CD4-positive, alpha-beta T cell treated with Interleukin-2 at 100 ng/mL for 4 hours (primary cell): ENCODE measurements around the gene LMBRD1.
"Not testable (repeated sequence)": the region's sequence is repeated elsewhere in the genome, so short reads cannot be mapped to it uniquely, and the experiment has no call there.

Experiments used
- DNase-seq: peaks from one replicate; pipeline ENCODE4 v3.0.0-alpha.2; 2020; ENCODE audit warnings: low spot score

Gene LMBRD1

DNA sequence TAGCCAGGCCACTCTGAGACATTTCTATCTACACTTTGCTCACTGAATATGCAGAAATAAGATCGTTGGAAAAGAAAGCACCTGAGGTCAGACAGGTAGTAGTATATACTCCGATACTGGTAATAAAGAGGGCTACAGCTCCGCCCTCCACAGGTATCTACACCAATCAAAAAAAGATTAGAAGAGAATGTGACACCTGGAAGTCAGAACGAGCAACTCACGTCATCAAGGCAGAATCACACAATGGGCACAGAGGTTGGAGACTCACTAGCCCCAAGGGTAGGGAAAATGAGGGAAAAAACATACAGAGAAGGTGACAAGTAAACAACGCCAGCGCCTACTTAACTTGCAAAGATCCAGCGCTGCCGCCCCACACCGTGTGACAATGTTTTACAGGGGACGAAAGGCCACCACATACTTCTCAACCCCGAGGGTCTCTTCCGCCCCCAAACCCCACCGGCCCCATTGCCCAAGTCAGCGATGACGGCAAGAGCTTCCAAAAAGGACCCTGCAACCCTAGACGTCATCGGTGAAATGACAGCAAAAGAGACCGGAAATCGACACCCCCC, 653 bp downstream of the LMBRD1 start:
- DNase-seq = peak; percentile 76

DNA sequence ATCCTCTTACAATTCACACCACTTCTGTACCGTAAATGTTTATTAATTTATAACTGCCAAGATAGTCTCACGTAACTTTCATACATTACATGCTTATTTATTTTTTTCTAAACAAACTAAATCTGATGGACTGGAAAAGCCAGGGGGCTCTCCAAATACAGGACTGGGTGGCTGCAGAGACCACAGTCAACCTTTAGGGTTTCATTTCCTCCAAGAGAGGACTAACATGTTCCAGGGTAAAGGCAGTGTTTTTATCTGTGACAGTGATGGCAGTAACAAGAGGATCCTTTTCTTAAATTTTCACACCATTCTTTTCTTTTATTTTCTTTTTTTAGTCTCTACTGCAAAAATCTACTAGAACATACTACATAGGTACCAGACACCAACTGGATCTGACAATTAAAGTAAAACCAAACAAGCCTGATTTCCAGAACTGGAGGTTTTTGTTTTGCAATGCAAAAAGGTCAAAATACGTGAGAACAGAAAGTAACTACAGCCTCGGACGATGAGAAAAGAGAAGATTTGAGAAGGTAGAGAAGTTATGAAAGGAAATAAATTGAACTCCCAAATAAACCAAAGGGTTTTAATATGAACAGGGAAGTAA, 1.2 kb downstream of the LMBRD1 start:
- DNase-seq = no peak

DNA sequence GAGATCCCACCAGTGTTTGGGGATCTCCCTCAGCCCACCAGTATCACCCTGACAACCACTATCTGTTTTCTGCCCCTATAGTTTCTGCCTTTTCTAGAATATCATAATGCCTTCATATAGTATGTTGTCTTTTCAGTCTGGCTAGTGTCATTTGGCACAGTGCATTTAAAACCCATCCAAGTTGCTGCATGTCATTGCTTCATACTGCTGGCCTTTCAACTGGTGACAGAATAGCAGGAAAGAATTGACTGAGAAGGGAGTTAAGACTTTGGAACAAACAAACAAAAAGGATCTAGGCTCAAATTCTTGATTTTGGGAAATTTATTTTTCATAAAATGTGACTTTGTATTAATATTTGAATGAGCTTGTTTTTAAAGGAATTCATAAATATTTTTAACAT, 4.5 kb downstream of the LMBRD1 start:
- DNase-seq = no peak

DNA sequence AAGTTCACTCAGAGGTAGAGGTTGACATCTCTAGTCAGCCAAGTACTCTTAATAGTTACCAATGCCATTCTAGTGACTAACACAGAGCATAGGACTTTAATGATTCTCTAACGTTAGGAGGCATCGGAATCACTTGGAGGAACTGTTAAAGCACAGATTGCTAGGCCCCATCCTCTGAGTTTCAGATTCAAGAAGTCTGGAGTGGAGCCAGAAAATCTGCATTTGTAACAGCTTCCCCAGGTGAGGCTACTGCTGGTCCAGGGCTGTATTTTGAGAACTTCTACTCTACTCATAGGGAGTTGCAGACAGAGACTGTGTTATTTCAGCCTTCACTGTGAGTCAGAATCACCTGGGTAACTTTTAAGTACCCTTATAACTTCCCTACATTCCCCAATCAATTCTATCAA, 5.7 kb downstream of the LMBRD1 start:
- DNase-seq = no peak

DNA sequence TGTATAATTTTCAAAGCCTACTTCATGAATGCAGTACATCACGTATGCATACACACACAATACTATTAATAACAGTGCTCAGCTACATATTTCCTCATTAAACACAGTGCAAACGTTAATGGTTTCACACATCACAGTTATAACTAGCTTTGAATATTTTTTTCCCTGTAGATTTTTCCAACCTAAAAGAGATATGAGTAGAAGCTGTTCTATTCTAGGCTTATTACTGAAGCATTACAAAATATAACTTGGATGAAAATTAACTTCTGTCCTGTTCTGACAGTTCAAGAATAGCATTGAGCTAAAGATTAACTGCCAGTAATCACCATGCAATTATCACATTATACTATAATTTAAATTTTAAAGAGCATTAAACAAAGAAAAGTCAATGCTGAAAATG, 6.2 kb downstream of the LMBRD1 start:
- no peak for DNase-seq

DNA sequence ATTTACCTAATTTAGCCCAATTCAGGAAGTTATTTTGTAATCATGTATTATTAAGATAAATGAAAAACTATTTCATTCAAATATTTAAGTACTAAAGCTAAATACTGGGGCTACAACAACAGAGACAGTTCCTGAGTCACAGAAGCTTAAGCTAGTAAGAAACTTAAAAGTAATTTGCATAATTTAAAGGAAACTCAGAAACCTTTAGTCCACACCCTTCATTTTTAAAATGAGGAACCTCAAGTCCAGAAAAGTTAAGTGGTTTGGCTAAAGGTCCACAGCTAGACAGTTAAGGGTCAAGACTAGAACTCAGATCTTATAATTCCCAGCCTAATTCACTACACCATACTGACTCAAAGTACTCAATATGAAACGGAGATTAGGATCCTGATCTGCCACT, 7.2 kb downstream of the LMBRD1 start:
- no peak for DNase-seq

DNA sequence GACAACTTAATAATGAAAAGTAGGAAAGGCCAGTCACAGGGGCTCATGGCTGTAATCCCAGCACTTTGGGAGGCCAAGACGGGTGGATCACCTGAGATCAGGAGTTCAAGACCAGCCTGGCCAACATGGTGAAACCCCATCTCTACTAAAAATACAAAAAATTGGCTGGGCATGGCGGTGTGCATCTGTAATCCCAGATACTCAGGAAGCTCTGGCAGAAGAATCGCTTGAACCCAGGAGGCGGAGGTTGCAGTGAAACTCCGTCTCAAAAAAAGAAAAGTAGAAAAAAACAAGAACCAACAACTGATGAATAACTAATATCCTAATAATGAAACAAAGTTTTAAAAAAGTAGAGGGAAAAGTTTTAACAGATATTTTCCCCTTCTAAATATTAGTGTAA, 9.4 kb downstream of the LMBRD1 start:
- not testable (repeated sequence) for DNase-seq

DNA sequence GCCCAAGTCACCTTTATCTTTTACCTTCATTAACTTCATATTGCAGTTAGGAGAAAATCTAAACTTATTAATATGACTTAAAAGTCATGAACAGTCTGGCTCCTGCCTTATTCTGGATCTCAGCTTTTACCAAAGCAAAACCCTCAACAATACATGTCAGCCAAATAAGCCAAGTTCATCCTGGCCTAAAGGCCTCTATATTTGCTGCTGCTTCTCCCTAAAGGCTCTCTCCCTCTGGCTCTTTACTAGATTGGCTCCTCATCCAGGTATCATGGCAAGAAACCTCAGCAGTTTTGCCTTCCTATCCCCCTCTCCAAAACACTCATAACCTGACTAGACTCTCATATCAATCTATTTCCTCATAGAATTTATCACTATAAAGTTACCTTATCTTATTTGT, 11.1 kb downstream of the LMBRD1 start:
- no peak for DNase-seq

DNA sequence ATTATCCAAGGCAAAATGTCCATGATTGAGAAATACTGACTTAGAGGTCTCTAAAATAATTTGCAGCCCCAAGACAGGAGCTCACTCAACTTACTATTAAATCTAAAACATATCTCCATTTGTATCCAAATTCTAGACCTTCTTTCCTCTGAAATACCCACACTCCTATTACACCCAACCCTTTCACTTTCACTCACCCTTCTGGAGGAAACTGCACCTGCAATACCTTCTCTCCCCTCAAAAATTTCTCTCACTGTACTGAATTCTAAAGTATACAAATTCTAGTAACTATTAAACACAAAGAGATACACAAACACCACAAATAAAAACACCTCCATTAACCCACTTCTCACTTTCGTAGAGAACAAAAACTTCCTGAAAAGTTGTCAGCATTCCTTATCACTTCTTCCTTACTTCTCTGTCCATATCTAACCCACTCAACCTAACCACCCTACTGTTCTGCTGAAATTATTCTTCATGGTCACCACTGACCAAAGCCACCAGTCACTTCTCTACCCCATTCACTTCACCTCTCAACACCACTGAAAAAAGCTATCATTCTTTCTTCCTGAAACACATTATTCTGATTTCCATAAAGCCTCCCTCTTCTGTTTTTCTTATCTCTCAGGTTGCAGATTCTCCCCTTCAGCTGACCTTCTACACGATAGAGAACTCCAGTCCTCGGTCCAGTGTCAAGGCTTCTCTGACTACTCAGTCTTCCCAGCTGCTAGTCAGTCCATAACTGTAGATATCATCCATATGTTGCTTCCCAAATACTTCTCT, 12.0 kb downstream of the LMBRD1 start:
- no peak for DNase-seq

DNA sequence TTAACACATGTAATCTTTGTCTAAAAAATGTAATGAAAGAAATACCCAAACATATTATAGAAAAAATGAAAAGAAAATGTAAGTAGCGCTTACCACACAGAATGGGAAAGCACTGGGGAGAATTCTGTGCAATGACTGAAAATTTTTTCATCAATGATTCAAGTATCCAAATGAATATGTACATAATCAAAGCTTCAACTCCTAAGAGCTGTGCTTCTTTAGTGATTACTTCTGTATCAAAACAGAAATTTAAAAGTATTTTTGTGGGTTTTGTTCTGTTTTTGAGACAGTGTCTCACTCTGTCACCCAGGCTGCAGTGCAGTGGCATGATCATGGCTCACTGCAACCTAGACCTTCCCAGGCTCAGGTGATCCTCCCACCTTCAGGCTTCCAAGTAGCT, 13.7 kb downstream of the LMBRD1 start:
- DNase-seq = no peak

DNA sequence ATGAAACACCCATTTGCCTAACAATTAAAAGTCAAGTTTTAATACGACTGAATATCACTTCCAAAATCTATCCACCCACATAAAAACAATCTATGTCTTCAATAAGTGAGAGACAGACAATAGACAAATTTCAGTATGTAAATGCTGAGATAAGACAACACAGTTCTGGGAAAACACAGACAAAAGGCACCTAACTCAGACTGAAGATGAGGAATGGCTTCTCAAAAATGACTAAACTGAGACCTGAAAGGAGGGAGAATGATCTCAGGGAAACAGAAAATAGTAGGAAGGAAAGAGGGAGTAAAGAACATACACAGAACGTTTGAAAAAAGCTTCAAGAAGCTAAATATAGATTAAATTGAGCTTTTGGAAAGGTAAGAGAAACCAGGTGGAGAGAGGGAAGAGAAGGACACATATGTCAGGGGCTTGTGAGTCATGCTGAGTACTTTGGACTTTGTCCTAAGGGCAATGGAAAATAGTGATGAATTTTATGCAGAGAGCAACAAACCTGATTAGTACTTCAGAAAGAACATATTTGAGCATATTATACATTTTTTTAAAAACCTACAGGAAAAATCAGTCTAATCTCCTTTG, 16.1 kb downstream of the LMBRD1 start:
- DNase-seq = no peak

DNA sequence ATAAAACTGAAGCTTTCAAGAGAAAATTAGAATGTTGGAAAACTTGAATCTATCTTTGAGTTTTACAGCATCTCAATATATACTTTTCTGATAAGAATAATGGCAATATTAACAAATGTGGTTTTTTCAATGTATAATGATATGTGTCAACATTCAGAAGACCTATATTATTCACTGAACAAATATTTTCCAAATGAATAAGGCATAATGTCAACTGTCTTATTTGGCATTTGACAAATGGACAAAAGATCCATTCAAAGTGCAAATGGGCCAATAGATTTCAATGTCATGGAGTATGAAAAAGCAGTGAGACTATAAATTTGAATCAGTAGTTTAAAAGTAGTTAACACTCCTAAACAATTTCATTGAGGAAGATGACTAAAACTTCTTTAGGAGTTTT, 20.9 kb downstream of the LMBRD1 start:
- no peak for DNase-seq

DNA sequence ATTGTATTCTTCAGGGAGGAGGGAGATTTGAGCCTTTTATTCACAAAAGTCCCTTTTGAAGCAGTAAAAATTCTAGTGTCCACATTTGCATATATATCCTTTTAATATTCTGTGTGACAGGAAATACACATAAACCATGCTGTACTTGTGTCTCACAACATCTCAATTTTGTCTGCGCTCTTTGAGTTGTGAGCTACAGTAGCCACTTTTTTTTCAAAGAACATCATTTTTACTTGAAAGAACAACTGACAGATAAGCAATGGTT, 21.3 kb downstream of the LMBRD1 start:
- DNase-seq = no peak

DNA sequence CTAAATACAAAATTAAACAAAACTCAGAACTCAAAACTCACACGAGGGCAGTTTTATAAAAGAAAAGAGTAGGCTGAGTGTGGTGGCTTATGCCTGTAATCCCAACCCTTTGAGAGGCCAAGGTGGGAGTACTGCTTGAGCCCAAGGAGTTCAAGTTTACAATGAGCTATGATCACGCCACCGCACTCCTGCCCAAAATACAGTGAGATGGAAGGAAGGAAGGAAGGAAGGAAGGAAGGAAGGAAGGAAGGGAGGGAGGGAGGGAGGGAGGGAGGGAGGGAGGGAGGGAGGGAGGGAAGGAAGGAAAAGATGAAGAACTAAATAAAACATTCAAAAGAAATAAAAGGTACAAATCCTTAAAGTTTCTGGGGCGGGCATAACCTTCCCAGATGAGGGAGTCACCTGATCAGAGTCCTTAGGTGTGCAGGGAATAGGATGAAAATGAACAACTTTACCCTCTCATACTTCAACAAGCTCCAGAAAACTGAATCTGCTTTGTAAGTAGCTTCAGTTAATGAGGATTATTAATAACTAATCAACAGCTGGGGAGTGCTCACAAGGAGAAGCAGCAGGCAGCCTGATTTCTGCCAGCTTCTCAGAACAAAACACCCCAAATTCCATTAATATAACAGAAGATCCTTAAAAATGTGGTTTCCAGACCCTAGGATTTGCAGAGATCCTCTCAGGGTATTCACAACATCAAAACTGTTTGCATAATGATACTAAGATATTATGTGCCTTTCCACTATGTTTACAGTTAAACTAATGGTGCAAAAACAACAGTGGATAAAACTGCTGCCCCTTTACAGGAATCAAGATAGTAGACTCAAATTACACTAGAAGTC, 21.8 kb downstream of the LMBRD1 start:
- DNase-seq = no peak

DNA sequence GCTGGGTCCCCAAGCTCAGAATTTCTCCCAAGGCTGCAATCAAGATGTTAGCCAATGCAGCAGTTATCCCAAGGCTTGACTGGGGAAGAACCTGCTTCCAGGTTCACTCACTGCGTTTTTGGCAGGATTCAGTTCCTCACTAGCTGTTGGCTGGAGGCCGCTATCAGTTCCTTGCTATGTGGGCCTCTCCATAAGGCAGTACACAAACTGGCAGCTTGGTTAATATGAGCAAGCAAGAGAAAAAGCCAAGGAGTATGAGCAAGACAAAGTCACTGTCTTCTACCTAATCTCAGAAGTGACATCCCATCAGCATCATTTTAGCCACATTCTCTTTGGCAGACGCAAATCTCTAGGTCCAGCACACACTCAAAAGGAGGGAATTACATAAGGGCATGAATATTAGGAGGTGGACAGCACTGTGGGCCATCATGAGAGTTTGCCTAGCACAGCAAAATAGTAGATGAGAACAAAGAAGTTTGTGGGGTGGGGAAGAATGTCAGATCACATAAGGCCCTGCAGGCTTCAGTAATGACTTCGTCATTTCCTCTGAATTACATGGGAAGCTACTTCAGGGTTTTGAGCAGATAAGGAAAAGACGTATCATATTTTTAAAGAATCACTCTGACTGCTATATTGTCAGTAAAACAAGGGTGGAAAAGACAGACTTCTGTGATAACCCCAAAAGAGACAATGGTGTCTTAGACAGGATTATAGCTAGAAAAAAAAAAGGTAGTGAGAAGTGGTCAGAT, 25.5 kb downstream of the LMBRD1 start:
- no peak for DNase-seq

DNA sequence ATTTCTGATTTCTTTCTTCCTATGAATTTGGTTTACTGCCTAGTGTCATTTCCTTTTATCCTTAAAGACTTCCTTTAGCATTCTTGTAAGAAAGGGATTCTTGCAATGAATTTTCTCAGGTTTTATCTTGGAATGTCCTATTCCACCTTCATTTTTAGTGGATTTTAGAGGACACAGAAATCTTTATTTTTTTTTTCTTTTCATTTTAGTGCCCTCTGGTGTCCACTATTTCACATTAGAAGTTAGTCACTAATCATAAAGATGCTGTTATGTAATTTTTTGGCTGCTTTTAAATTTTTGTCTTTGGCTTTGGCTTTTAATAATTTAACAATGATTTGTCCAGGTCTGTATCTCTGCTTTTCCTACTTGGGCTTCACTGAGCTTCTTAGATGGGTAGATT, 28.1 kb downstream of the LMBRD1 start:
- DNase-seq = no peak

DNA sequence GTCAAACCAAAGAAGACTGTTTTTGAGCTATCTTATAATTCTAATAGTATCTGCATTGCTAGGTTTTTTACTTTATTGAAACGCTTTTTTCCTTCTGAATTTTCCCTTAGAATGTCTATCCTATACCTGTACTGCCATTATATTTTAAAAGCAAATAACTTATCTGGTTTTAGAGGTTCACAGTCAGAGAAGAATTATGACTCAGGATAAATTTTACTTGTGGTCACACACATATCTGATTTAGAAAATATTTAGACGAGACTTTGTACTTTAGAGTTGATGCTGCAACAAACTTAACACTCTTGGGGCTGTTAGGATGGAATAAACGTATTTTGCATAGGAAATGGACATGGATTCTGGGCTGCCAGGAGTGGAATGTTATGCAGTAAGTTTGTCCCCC, 33.0 kb downstream of the LMBRD1 start:
- DNase-seq = no peak

DNA sequence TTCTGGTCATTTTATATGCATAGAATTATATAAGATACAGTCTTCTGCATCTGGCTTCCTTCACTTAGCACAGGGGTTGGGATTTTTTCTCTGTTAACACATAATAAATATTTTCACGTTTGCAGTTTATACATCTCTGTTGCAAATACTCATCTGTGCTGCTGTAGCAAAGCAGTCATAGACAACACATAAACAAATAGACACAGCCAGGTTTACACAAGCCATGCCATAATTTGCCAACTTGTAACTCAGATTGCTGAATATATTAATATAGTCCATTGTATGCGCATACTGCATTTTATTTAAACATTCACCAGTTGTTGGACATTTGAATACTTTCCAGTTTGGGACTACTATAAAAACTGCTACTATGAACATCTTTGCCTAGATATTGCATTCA, 35.0 kb downstream of the LMBRD1 start:
- DNase-seq = no peak

DNA sequence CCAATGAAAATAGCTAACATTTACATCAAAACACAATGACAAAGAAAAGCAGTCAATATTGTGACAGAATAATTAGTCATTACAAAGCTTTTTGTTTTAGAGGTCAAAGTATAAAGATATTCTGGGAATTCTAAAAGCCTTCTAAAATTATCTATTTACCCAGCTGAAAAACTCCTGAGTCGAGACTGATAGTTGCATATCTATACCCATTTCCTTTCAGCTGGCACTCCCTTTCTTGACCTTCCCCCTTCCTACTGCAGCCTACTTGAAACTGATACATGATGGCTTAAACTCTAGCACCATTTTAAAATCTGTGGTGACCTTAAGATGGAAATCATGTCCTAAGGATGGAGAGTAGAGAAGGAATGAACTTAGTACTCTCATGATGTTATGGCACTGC, 38.6 kb downstream of the LMBRD1 start:
- no peak for DNase-seq

DNA sequence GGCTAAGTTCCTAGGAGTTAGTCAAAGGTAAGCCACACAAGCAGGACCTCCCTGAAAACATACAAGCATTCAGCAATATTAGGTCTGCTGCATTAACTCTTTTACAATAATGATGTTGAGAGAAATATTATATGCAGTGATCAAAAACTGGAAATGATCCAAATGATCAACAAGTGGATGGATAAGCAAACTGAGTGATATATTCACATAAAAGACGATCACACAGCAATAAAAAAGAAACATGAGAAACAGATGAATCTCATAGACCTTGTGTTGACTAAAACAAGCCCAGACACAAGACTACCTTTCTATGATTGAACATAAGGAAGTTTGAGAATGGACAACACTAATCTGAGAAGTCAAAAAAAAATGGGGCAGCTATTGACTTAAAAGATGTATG, 39.9 kb downstream of the LMBRD1 start:
- DNase-seq = no peak

DNA sequence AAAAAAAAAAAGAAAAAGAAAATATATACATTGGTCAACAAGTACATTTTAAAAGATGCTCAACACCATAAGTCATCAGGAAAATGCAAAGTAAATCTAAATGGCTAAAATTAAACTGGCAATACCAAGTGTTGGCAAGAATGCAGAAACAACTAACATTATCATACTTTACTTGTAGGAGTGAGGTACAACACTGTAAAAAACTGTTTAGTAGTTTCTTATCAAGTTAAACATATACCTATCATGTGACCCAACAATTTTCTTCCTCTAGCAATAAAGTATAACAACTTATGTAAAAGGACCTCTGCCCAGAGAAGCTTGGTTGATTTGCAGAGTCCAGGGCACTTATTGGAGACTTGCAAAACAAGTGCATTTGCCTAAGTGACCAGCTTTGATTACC, 40.4 kb downstream of the LMBRD1 start:
- DNase-seq = no peak

DNA sequence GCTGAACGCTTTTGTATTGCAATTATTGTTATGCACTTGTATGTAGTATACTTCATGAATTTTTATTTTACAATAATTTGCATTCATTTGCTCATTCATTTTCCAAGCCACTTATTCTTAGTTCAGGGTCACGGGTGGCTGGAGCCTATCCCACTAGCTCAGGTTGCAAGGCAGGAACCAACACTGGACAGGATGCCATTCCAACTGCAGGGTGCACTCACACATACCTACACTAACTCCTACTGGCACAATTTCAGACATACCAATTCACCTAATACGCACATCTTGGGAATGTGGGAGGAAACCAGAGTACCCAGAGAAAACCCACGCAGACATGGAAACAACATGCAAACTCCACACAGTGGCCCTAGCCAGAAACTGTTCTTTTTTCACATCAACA, 61.8 kb downstream of the LMBRD1 start:
- DNase-seq = no peak
